Heart left ventricle (tissue), 16 donors: ENCODE data around the gene SSBP3. TPM values are rescaled to one million over a fixed set of nuclear protein-coding genes. Genes with fewer than 3 reads are reported as not detected.

Experiments used
- ATAC-seq, 4 donors: fragments of 200-7000 bp; cut with Tn5 transposase; one replicate each; pipeline ENCODE4 v1.9.1; 2020 to 2022; ENCODE audit warnings: moderate library complexity in 4 of 4, mild to moderate bottlenecking in 3 of 4, moderate number of reproducible peaks in 1 of 4
- DNase-seq, 5 donors: peaks; one replicate each; pipeline ENCODE4 v3.0.0-alpha.2; 2020
- H3K27ac ChIP-seq, 12 donors: fragments of 200-600 bp; sonication (generic) in 4 of 12; one replicate each; pipeline versions ENCODE4 v1.5.0 to v1.8.0; 2016 to 2022; ENCODE audit warnings: mild to moderate bottlenecking in 2 of 12
- H3K27me3 ChIP-seq, 9 donors: fragments of 200-600 bp; sonication (generic) in 2 of 9; one replicate each; pipeline versions ENCODE4 v1.5.1 to v1.8.0; 2016 to 2022; ENCODE audit warnings: mild to moderate bottlenecking in 3 of 9
- H3K36me3 ChIP-seq, 9 donors: fragments of 200-600 bp; sonication (generic) in 2 of 9; one replicate each; pipeline versions ENCODE4 v1.5.0 to v1.8.0; 2018 to 2022; ENCODE audit warnings: mild to moderate bottlenecking in 2 of 9
- H3K4me1 ChIP-seq, 12 donors: fragments of 200-600 bp; sonication (generic) in 4 of 12; one replicate each; pipeline versions ENCODE4 v1.5.0 to v1.8.0; 2016 to 2022; ENCODE audit warnings: mild to moderate bottlenecking in 3 of 12
- H3K4me3 ChIP-seq, 12 donors: fragments of 200-600 bp; sonication (generic) in 4 of 12; one replicate each; pipeline versions ENCODE4 v1.5.0 to v1.8.0; 2017 to 2022; ENCODE audit warnings: mild to moderate bottlenecking in 9 of 12, moderate library complexity in 4 of 12
- H3K9me3 ChIP-seq, 12 donors: fragments of 200-600 bp; sonication (generic) in 4 of 12; one replicate each; pipeline versions ENCODE4 v1.5.0 to v1.8.0; 2016 to 2022; ENCODE audit warnings: mild to moderate bottlenecking in 1 of 12
- CTCF ChIP-seq, 12 donors: fragments of 200-600 bp; sonication (generic) in 4 of 12; IDR thresholded peaks; one replicate each; pipeline versions ENCODE4 v1.5.0 to v1.8.0; 2018 to 2022; ENCODE audit warnings: antibody characterized with exemption in 12 of 12, mild to moderate bottlenecking in 5 of 12
- POLR2A ChIP-seq, 2 donors: fragments of 450-650 bp; IDR thresholded peaks; one replicate each; pipeline ENCODE4 v1.6.1; 2017; ENCODE audit warnings: antibody characterized with exemption in 2 of 2, mild to moderate bottlenecking in 2 of 2, moderate library complexity in 2 of 2
- WGBS, 4 donors: extraction: QIAGEN DNeasy Blood & Tissue Kit in 2 of 4; methylation state at CpG; one replicate each; pipeline versions ENCODE4 v1.1.5 to v1.1.7; 2013 to 2018; 5-methylcytosine and 5-hydroxymethylcytosine counted together
- intact Hi-C, 10 donors: fragments of 100-400 bp; cut with DNase I; formaldehyde crosslinking; loops; one replicate each; pipeline versions ENCODE4 v1.11.1 to v1.14.2; 2022
- polyA plus RNA-seq, 2 donors: library from polyadenylated mRNA; stranded (reverse); fragments of 200-250 nt; gene quantifications; one replicate each; pipeline ENCODE4 v1.2.3, GENCODE V29; 2013
- total RNA-seq, 9 donors: library from RNA; depleted of rRNA in 2 of 9; stranded (reverse); fragments of >200 nt in 2 of 9; fragmentation: NEBNext Ultra II Directional in 3 of 9; extraction: Animal tissue kit (Norgen Biotek cat#: 25700) in 3 of 9; gene quantifications; one replicate each; pipeline versions ENCODE4 v1.1.0 to v1.2.4, GENCODE V29; 2016 to 2023
- donor health status: ischemic (EF 13 %, LVEDD 7.1; RV severe dilation, severe dysfunction).
- donor health status: healthy with polysubstance abuse.
- donor health status: DM: no; HTN: yes; CAD: no.
- donor health status: DM: no; HTN: no; CAD: no.
- donor health status: ischemic (EF 25% LVEDD 6.9; RV normal size, moderate dysfunction).
- donor health status: ischemic (EF 25% LVEDD 5.7; RV mildly dilated, moderate dysfunction).
- donor health status: healthy.
- donor health status: DM: yes; HTN: yes; CAD: no.
- donor health status: ischemic (EF 35%, LVEDD 5.7; RV mildly dilated, moderate dysfunction).
- donor health status: nonischemic (EF 11% LVEDD 7.7; RV severe dilation, severe dysfunction).
- donor health status: DM: yes; HTN: yes; CAD: no.
- donor health status: PGD.
- donor health status: ischemic (EF 29% LVEDD 5.4; RV normal size, mild dysfunction).
- donor health status: nonischemic (EF 23%, LVEDD 6.1; RV moderate dilation, normal function).

Gene SSBP3
- total and polyA plus RNA-seq, 11 donors: 20.8 to 61.8 (median 48.1) TPM

- DNase-seq (peak in 3 of 5 donors; percentile 40 to 80 (median 52)), ATAC-seq (peak; percentile 43 to 87 (median 66))
- peaks cover 6 to 89% (median 45%) of the 10 kb centered on the region in 12 donors for H3K4me1 ChIP-seq
- no peak for TF ChIP-seq POLR2A (IDR thresholded peaks at IDR 0.05)
- TF ChIP-seq CTCF (IDR thresholded peaks at IDR 0.05): no peak
- H3K4me3 ChIP-seq: no peak overlapping the region
- no peaks in the 10 kb centered on the region for H3K36me3 ChIP-seq
- H3K27ac ChIP-seq: peak overlapping the region in 5 of 12 donors; percentile 3 to 60 (median 24)
- no peaks in the 10 kb centered on the region for H3K27me3 ChIP-seq
- intact Hi-C loops: loop anchor here in 1 of 10 donors (10.0 kb wide), 1 partner anchor 56 kb away; no protein-coding TSS in a partner anchor
- 47 to 60% (median 56%) methylated on average over 7 of the region's 7 CpGs for WGBS, 4 donors
- no peaks in the 10 kb centered on the region for H3K9me3 ChIP-seq
These were observed 107.2 kb downstream of the SSBP3 start for GRCh38 chr1:54299037-54299436.

GRCh38 chr1:54298284-54299033 is 107.7 kb downstream of the SSBP3 start:
- H3K36me3 ChIP-seq: no peaks in the 10 kb centered on the region
- no peak overlapping the region for H3K4me3 ChIP-seq
- H3K4me1 ChIP-seq: peaks cover 6 to 85% (median 46%) of the 10 kb centered on the region in 12 donors
- WGBS, 4 donors: 38 to 46% (median 45%) methylated on average over 20 of the region's 20 CpGs
- H3K9me3 ChIP-seq: no peaks in the 10 kb centered on the region
- no peak for DNase-seq
- H3K27ac ChIP-seq: peak overlapping the region in 11 of 12 donors; percentile 15 to 66 (median 40)
- TF ChIP-seq CTCF (IDR thresholded peaks at IDR 0.05): no peak
- no peak for TF ChIP-seq POLR2A (IDR thresholded peaks at IDR 0.05)
- no peaks in the 10 kb centered on the region for H3K27me3 ChIP-seq
- peak in 1 of 4 donors; percentile 2 for ATAC-seq
- intact Hi-C loops: loop anchor here in 1 of 10 donors (10.0 kb wide), 1 partner anchor 56 kb away; no protein-coding TSS in a partner anchor

- no peaks in the 10 kb centered on the region for H3K9me3 ChIP-seq
- ATAC-seq (no peak), DNase-seq (no peak)
- no peak overlapping the region for H3K4me3 ChIP-seq
- 79 to 85% (median 80%) methylated on average over 6 of the region's 6 CpGs for WGBS, 4 donors
- no peaks in the 10 kb centered on the region for H3K27me3 ChIP-seq
- peak overlapping the region in 11 of 12 donors; percentile 15 to 66 (median 40) for H3K27ac ChIP-seq
- TF ChIP-seq CTCF (IDR thresholded peaks at IDR 0.05) (no peak), POLR2A (IDR thresholded peaks at IDR 0.05) (no peak)
- intact Hi-C loops: loop anchor here in 1 of 10 donors (10.0 kb wide), 1 partner anchor 57 kb away; no protein-coding TSS in a partner anchor
- no peaks in the 10 kb centered on the region for H3K36me3 ChIP-seq
- peaks cover 6 to 83% (median 46%) of the 10 kb centered on the region in 12 donors for H3K4me1 ChIP-seq
These were observed 108.5 kb downstream of the SSBP3 start for GRCh38 chr1:54297596-54298283.

- H3K4me1 ChIP-seq: peaks cover 6 to 87% (median 54%) of the 10 kb centered on the region in 12 donors
- peak overlapping the region in 8 of 12 donors; percentile 1 to 63 (median 38) for H3K27ac ChIP-seq
- H3K27me3 ChIP-seq: no peaks in the 10 kb centered on the region
- WGBS, 4 donors: 82 to 90% (median 84%) methylated on average over 5 of the region's 5 CpGs
- DNase-seq (no peak), ATAC-seq (no peak)
- H3K9me3 ChIP-seq: no peaks in the 10 kb centered on the region
- no peaks in the 10 kb centered on the region for H3K36me3 ChIP-seq
- no peak overlapping the region for H3K4me3 ChIP-seq
- no peak for TF ChIP-seq POLR2A (IDR thresholded peaks at IDR 0.05)
- TF ChIP-seq CTCF (IDR thresholded peaks at IDR 0.05): no peak
- intact Hi-C loops: loop anchor here in 1 of 10 donors (10.0 kb wide), 1 partner anchor 58 kb away; no protein-coding TSS in a partner anchor
These were observed 109.5 kb downstream of the SSBP3 start for GRCh38 chr1:54296666-54297065.
